Lower leg skin (tissue), 3 donors: ENCODE data around the gene BNIP5.

ENCODE experiments used
- POLR2A ChIP-seq, 2 donors: fragments of 450-650 bp; IDR thresholded peaks; one replicate each; pipeline ENCODE4 v1.6.1; 2016 to 2017; ENCODE audit warnings: antibody characterized with exemption in 2 of 2, mild to moderate bottlenecking in 1 of 2, moderate library complexity in 1 of 2
- TF ChIP-seq, protein P1 (sequence below), 3 donors: fragments of 450-650 bp; IDR thresholded peaks; one replicate each; pipeline ENCODE4 v1.5.1; 2016; ENCODE audit warnings: antibody characterized with exemption in 3 of 3, mild to moderate bottlenecking in 3 of 3, moderate library complexity in 2 of 3

DNA sequence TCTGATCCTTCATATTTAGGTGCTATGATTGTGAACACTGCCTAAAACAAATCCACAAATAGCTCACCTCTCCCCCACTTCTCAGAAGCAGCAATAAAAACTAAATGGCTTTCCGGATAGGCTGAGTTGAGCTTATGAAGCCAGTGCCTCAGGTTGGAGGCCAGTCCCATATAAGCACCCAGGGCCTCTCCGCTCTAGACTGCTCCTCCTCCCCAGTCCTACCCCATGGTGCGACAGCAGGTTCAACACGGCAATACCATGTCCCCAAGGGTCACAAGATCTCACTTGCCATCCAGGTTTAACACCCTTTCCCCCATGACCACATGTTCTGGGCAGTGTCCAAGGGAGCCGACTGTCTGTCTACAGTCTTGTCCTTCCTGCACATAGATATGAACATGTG lies 20.8 kb downstream of the BNIP5 start:
- TF ChIP-seq, protein P1, sequence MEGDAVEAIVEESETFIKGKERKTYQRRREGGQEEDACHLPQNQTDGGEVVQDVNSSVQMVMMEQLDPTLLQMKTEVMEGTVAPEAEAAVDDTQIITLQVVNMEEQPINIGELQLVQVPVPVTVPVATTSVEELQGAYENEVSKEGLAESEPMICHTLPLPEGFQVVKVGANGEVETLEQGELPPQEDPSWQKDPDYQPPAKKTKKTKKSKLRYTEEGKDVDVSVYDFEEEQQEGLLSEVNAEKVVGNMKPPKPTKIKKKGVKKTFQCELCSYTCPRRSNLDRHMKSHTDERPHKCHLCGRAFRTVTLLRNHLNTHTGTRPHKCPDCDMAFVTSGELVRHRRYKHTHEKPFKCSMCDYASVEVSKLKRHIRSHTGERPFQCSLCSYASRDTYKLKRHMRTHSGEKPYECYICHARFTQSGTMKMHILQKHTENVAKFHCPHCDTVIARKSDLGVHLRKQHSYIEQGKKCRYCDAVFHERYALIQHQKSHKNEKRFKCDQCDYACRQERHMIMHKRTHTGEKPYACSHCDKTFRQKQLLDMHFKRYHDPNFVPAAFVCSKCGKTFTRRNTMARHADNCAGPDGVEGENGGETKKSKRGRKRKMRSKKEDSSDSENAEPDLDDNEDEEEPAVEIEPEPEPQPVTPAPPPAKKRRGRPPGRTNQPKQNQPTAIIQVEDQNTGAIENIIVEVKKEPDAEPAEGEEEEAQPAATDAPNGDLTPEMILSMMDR (IDR thresholded peaks at IDR 0.05) = no peak
- TF ChIP-seq POLR2A (IDR thresholded peaks at IDR 0.05) = no peak
